Camera-type eye (tissue), 1 donor: ENCODE measurements around the gene HNRNPD. TPM values are rescaled to one million over a fixed set of nuclear protein-coding genes. Genes with fewer than 3 reads are reported as not detected.

ENCODE experiments used
- total RNA-seq: library from RNA; depleted of rRNA; stranded (reverse); fragments of >200 nt; gene quantifications from one replicate; pipeline ENCODE4 v1.2.3, GENCODE V29; 2014

The HNRNPD gene
- total RNA-seq = 175 TPM

GRCh38 chr4:82373816-82374625 is at the start of gene HNRNPD:
HNRNPD (minus strand) TSS chr4:82373991; CDS start chr4:82373678, 313 bp downstream.

Other genes with a start within 250 kb of the HNRNPD start
- 320 TPM for gene HNRNPDL, start 56.5 kb upstream of the HNRNPD start, total RNA-seq
- 40.1 TPM for gene ENOPH1, start 56.6 kb upstream of the HNRNPD start, total RNA-seq
- gene TMEM150C, start 188.0 kb upstream of the HNRNPD start, total RNA-seq = 24.6 TPM